Measurements from ENCODE around the gene OR10G7.
"Not testable (repeated sequence)": the region's sequence is repeated elsewhere in the genome, so short reads cannot be mapped to it uniquely, and the experiment has no call there.

OR10G7 gene

DNA sequence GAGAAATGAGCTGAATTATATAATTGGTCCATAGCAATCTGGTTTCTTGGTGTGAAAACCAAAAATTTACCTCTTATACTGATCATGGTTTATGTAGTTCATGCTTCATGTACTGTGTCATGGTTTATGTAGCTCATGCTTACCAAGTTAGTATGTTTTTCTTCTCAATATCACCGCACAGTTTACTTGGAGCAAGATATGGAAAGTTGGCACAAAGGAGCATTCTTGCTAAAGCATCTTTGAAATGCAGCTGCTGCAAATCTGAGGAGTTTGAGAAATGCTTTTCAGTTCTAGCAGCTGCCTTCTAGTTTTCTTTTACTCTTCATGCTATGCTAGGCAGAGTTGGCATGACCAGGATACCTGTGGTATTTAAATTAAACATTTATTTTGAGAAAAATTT is 4.5 kb downstream of the OR10G7 start:
- DNase-seq = no peak

- DNase-seq = no peak
Observed at GRCh38 chr11:124026498-124026897, 14.6 kb downstream of the OR10G7 start, which contains the start of gene OR10G8. OR10G8 (plus strand) TSS chr11:124026798; CDS start chr11:124029623, 2,825 bp downstream.

DNA sequence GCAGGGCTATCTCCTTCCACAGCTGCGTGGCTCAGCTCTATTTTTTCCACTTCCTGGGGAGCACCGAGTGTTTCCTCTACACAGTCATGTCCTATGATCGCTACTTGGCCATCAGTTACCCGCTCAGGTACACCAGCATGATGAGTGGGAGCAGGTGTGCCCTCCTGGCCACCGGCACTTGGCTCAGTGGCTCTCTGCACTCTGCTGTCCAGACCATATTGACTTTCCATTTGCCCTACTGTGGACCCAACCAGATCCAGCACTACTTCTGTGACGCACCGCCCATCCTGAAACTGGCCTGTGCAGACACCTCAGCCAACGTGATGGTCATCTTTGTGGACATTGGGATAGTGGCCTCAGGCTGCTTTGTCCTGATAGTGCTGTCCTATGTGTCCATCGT is 25.3 kb downstream of the OR10G7 start:
- DNase-seq = not testable (repeated sequence)

GRCh38 chr11:124012697-124013096 is 28.4 kb downstream of the OR10G7 start, which contains the start of gene OR10G4:
OR10G4 (plus strand) TSS chr11:124012997; CDS start chr11:124015575, 2,578 bp downstream.
- no peak for DNase-seq

- DNase-seq = no peak
Observed at GRCh38 chr11:123995119-123995518, 46.0 kb downstream of the OR10G7 start, which contains the start of gene OR10G6. OR10G6 (minus strand) TSS chr11:123995161; CDS start chr11:123995161, 0 bp downstream.
